Occipital lobe (tissue), 2 donors: ENCODE results near the gene OSBPL10. TPM values are rescaled to one million over a fixed set of nuclear protein-coding genes. Genes with fewer than 3 reads are reported as not detected.

Source experiments
- DNase-seq: peaks from one replicate; lab custom pipeline; 2025; lab: John Stamatoyannopoulos, UW
- total RNA-seq: library from RNA; depleted of rRNA; stranded (reverse); fragments of >200 nt; gene quantifications from one replicate; pipeline ENCODE4 v1.2.3, GENCODE V29; 2014

OSBPL10 gene
- total RNA-seq, 1 donor from 2014 or later = 14.0 TPM

GRCh38 chr3:31926543-31926942, 54.5 kb downstream of the OSBPL10 start:
- DNase-seq = no peak

- no peak for DNase-seq
These were observed 55.8 kb downstream of the OSBPL10 start for GRCh38 chr3:31925271-31925630.

GRCh38 chr3:31924610-31925270, 56.3 kb downstream of the OSBPL10 start:
- no peak for DNase-seq

GRCh38 chr3:31922962-31923361, 58.1 kb downstream of the OSBPL10 start:
- DNase-seq = no peak

- no peak for DNase-seq
These were observed 59.2 kb downstream of the OSBPL10 start for GRCh38 chr3:31921837-31922236.

- no peak for DNase-seq
These were observed 60.8 kb downstream of the OSBPL10 start for GRCh38 chr3:31920310-31920709.

- DNase-seq = no peak
These were observed 61.5 kb downstream of the OSBPL10 start for GRCh38 chr3:31919528-31919927.

GRCh38 chr3:31918179-31919150, 62.6 kb downstream of the OSBPL10 start:
- DNase-seq = no peak

GRCh38 chr3:31917303-31918005, 63.6 kb downstream of the OSBPL10 start:
- DNase-seq = no peak

GRCh38 chr3:31911643-31912042, 69.4 kb downstream of the OSBPL10 start:
- no peak for DNase-seq

GRCh38 chr3:31911124-31911523, 69.9 kb downstream of the OSBPL10 start:
- DNase-seq = no peak

- no peak for DNase-seq
These were observed 71.6 kb downstream of the OSBPL10 start for GRCh38 chr3:31909455-31909854.

GRCh38 chr3:31908391-31909097, 72.5 kb downstream of the OSBPL10 start:
- DNase-seq = no peak

GRCh38 chr3:31906182-31906581, 74.9 kb downstream of the OSBPL10 start:
- DNase-seq = no peak

- DNase-seq = no peak
These were observed 77.2 kb downstream of the OSBPL10 start for GRCh38 chr3:31903686-31904431.

- no peak for DNase-seq
These were observed 80.5 kb downstream of the OSBPL10 start for GRCh38 chr3:31900583-31900982.

- no peak for DNase-seq
These were observed 84.2 kb downstream of the OSBPL10 start for GRCh38 chr3:31896648-31897433.

GRCh38 chr3:31896026-31896425, 85.0 kb downstream of the OSBPL10 start:
- DNase-seq = no peak

GRCh38 chr3:31895471-31895870, 85.6 kb downstream of the OSBPL10 start:
- no peak for DNase-seq
